GM18498 (cell line): Measurements from ENCODE around the gene UGGT1.
A peak's percentile ranks its signal among the peaks of the same experiment; 100 is the strongest.

Source experiments
- ATAC-seq: cut with Tn5 transposase; IDR thresholded peaks from one replicate; pipeline ENCODE4 v1.9.1; 2021; ENCODE audit warnings: mild to moderate bottlenecking, moderate library complexity; ENCODE audit not compliant: unreplicated experiment

Gene UGGT1

GRCh38 chr2:128215897-128216642 is 125.1 kb downstream of the UGGT1 start:
- ATAC-seq, result no peak

GRCh38 chr2:128217671-128218070 is 126.7 kb downstream of the UGGT1 start:
- no peak for ATAC-seq

- ATAC-seq, result no peak
These were observed 128.9 kb downstream of the UGGT1 start for GRCh38 chr2:128219891-128220290.

GRCh38 chr2:128227862-128228261 is 136.9 kb downstream of the UGGT1 start:
- ATAC-seq, result no peak

DNA sequence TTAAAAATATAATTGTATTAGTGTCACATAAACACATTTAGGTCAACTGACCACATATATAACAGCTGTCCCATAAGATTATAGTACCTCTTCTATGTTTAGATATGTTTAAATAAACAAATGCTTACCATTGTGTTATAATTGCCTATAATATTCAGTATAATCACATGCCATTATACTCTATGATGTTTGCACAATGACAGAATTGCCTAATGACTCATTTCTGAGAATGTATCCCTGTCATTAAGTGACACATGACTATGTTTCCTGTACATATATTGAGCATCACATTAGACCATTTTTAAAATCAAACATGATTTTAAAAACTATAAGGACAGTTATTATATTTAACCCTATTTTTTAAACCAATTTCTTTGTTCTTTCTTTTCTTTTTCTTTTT is 137.9 kb downstream of the UGGT1 start:
- no peak for ATAC-seq

DNA sequence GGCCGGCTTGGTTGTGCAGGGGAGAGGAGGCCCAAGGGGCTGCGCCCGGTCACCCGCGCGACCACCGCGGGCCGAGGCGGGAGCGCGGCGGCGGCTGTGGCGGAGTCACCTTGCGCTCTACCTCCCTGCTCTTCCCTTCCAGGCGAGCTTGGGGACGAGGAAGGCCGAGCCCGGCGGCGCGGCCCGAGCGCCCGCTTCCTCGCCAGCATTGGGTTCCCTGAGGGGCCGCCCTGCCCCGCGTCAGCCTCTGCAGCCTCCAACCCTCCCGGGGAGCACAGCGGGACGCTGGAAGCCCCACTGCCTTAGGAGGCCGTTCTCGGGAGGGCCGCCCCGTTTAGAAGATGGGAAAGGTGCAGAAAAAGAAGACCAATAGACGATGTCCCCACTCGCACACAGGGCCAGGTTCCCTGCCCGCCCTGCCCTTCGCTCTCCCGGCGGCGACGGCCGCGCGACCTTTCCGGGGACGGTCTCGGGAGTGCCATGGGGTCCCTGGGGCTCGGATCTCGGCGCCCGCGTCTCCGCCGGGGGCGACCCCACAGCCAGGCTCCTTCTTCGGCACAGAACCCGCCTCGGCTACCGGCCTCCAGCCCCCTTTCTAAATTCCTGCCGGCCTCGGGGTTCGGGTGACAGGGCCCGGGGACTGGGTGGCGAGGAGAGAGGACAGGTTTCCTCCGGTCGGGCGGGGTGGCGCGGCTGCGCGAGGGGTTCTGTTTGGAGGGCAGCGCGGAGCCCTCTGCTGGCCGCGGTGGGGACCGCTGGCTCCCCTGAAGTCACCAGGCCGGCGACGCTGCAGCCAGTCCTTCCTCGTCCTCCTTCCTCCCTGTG is 142.2 kb downstream of the UGGT1 start:
- ATAC-seq, result peak; percentile 99

DNA sequence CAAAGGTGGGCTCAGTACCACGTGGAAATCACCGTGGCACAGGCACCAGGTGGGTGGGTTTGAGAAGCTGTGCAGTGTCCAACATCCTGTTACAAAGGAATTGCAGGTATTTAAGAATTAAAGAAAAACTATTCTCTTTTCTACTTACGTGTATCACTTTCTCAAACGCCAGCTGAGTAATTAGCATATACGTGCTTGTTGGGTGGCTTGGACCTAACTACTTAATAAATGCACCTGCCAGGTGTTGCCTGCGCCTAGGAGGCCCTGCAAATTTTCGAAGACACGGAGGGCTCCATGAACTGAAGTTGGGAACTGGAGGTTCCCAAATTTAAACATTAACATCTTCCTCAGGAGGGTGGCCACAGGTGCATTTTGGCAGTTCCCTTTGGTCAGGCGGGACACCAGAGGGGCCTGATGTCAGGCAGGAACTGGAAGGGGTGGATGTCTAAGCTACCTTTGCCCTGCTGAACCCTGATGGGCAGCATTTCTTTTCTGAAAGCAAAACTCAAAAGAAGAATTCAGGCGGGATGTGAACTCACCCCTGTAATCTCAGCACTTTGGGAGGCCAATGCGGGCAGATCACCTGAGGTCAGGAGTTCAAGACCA is 142.9 kb downstream of the UGGT1 start:
- ATAC-seq, result no peak

DNA sequence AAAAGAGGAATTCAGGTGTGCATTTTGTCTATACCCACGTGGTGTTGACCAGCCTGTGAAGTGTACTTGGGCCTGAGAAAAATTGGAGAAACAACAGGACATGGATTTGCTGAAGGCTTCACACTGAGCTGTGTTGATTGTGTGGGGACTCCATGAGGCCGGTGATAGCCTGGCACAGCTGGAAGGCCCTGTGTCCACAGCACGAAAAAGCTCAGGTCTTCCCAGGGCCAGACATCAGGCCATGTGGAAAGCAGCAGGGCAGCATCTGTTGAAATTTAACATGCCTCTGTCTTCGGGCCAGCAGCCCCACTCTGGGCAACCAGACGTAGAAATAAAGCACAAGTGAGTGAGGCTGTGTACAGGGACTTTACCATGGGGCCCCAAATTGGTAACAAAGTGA is 143.6 kb downstream of the UGGT1 start:
- no peak for ATAC-seq

DNA sequence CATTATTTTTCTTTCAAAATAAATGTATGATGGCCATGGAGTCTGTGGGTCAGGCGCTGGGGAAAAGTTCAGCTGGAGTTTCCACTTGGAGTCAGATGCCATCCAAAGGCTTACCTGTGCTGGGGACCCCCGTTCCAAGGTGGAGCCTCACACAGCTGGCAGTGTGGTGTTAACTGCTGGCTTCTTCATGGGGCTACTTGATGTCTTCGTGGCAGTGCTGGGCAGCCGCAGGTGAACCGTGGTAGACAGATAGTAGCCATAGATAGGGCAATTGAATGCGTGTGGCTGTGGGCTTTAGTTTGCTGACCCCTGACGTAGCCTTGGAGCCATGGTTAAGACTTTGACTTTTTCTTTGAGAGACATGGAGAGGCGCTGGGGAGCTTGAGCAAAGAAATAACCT is 144.6 kb downstream of the UGGT1 start:
- ATAC-seq, result no peak

- ATAC-seq, result no peak
These were observed 145.6 kb downstream of the UGGT1 start for GRCh38 chr2:128236491-128237035.

DNA sequence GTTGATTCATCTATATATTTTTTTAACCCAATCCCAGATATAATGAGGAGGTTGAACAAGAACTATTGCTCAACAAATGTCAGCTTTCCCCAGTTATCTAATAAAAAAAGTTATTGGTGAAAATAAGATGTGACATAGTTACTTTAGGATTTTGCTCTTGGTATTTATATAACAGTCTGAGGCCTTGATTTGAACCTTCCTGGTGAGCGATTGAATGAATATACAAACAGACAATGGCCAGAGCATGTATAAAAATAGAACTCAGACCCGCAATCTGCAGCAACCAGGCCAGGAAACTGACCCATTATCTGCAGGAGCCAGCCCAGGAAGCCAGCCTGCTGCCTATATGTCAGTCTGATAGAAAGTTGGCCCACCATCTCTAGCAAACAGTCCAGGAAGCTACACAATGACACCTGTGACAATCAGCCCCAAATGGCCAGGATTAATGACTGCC is 146.1 kb downstream of the UGGT1 start:
- no peak for ATAC-seq

- ATAC-seq, result no peak
These were observed 147.1 kb downstream of the UGGT1 start for GRCh38 chr2:128237911-128238697.

DNA sequence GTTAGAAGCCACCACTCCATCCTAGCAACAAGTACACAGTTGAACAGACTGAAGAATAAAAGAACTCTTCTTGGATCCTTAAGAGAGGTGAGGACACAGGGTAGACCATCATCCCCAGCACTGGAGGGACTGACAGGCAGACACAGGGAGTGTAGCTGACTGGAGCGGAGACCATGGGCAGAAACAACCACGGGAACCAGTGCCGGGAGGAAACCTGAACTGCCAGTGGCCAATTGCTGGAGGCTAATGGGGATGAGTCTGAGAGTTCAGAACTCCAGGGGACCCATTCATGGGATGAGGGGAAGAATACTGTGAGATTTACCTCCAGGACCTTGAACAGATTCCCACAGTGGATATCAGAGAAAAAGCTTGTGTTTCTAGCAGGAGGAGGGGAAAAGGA is 150.9 kb downstream of the UGGT1 start:
- no peak for ATAC-seq
